ENCODE data around the gene BCL7C.
"Not testable (repeated sequence)": the region's sequence is repeated elsewhere in the genome, so short reads cannot be mapped to it uniquely, and the experiment has no call there.

Gene BCL7C

DNA sequence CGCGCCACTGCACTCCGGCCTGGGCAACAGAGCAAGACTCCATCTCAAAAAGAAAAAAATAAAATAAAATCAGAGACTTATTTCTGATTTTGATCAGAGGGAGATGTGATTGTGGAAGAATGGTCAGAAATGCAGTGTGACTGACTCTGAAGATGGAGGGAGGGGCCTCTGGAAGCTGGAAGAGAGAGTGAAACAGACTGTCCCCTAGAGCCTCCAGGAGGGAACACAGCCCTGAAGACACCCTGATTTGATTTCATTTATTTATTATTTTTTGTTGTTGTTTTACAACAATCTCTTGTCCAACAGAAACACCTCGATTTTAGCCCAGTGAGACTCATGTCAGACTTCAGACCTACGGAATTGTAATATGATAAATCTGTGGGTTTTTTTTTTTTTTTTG, 26.1 kb downstream of the BCL7C start:
- Histone ChIP-seq H3K9ac (ENCODE audit: low read depth, low read length, poor library complexity, severe bottlenecking) (no peak overlapping the region), H3K36me3 (ENCODE audit: insufficient read depth, low read length) (no peaks in the 10 kb centered on the region), H3K79me2 (ENCODE audit: insufficient read depth, low read length) (no peaks in the 10 kb centered on the region), H3K9me2 (replicated peaks; ENCODE audit: low read depth, low read length) (no peaks in the 10 kb centered on the region), H3K4me2 (ENCODE audit: low read depth, low read length, poor library complexity, severe bottlenecking) (no peak overlapping the region), H3K4me1 (ENCODE audit: insufficient read depth, low read length, poor library complexity, severe bottlenecking) (no peaks in the 10 kb centered on the region), H3K4me3 (ENCODE audit: low read length, poor library complexity, severe bottlenecking) (no peak overlapping the region), H4K20me1 (ENCODE audit: insufficient read depth, low read length, poor library complexity, severe bottlenecking) (no peaks in the 10 kb centered on the region), H3F3A (ENCODE audit: low read depth) (no peaks in the 10 kb centered on the region; the same call in 1 of the 2 replicates), H2AFZ (ENCODE audit: low read length) (no peak overlapping the region), H3K9me3 (ENCODE audit: insufficient read depth, low read depth, low read length) (no peaks in the 10 kb centered on the region), H3K27me3 (ENCODE audit: insufficient read depth, low read length, poor library complexity, severe bottlenecking) (no peaks in the 10 kb centered on the region)
- TF ChIP-seq, protein P1, sequence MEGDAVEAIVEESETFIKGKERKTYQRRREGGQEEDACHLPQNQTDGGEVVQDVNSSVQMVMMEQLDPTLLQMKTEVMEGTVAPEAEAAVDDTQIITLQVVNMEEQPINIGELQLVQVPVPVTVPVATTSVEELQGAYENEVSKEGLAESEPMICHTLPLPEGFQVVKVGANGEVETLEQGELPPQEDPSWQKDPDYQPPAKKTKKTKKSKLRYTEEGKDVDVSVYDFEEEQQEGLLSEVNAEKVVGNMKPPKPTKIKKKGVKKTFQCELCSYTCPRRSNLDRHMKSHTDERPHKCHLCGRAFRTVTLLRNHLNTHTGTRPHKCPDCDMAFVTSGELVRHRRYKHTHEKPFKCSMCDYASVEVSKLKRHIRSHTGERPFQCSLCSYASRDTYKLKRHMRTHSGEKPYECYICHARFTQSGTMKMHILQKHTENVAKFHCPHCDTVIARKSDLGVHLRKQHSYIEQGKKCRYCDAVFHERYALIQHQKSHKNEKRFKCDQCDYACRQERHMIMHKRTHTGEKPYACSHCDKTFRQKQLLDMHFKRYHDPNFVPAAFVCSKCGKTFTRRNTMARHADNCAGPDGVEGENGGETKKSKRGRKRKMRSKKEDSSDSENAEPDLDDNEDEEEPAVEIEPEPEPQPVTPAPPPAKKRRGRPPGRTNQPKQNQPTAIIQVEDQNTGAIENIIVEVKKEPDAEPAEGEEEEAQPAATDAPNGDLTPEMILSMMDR (conservative IDR thresholded peaks at IDR 0.05; ENCODE audit: low read length), result peak; percentile 38
- TF ChIP-seq EZH2phosphoT487 (IDR thresholded peaks at IDR 0.05; ENCODE audit: borderline replicate concordance), result no peak

DNA sequence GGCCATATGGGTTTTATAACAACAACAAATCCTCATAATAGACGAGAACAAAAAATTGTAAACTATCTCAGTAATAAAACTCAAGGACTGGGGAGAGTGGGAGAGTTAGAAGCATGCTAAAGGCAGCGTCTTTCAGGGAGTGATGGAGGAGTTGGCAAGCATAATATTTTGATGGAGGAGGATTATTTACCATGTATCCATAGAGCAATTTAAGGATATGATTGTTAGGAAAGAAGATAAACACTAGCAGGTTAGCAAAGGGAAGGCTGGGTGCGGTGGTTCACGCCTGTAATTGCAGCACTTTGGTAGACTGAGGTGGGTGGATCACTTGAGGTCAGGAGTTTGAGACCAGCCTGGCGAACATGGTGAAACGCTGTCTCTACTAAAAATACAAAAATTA, 27.8 kb downstream of the BCL7C start:
- Histone ChIP-seq H3K79me2 (ENCODE audit: insufficient read depth, low read length) (no peaks in the 10 kb centered on the region), H3K4me2 (ENCODE audit: low read depth, low read length, poor library complexity, severe bottlenecking) (no peak overlapping the region), H2AFZ (ENCODE audit: low read length) (no peak overlapping the region), H3K9me3 (ENCODE audit: insufficient read depth, low read depth, low read length) (no peaks in the 10 kb centered on the region), H4K20me1 (ENCODE audit: insufficient read depth, low read length, poor library complexity, severe bottlenecking) (no peaks in the 10 kb centered on the region), H3K4me3 (ENCODE audit: low read length, poor library complexity, severe bottlenecking) (no peak overlapping the region), H3K36me3 (ENCODE audit: insufficient read depth, low read length) (no peaks in the 10 kb centered on the region), H3F3A (ENCODE audit: low read depth) (no peaks in the 10 kb centered on the region), H3K4me1 (ENCODE audit: insufficient read depth, low read length, poor library complexity, severe bottlenecking) (no peaks in the 10 kb centered on the region), H3K27me3 (ENCODE audit: insufficient read depth, low read length, poor library complexity, severe bottlenecking) (no peaks in the 10 kb centered on the region), H3K9ac (ENCODE audit: low read depth, low read length, poor library complexity, severe bottlenecking) (no peak overlapping the region), H3K9me2 (replicated peaks; ENCODE audit: low read depth, low read length) (no peaks in the 10 kb centered on the region)
- no peak for TF ChIP-seq EZH2phosphoT487 (IDR thresholded peaks at IDR 0.05; ENCODE audit: borderline replicate concordance)
- TF ChIP-seq, protein P1 (conservative IDR thresholded peaks at IDR 0.05; ENCODE audit: low read length), result no peak

DNA sequence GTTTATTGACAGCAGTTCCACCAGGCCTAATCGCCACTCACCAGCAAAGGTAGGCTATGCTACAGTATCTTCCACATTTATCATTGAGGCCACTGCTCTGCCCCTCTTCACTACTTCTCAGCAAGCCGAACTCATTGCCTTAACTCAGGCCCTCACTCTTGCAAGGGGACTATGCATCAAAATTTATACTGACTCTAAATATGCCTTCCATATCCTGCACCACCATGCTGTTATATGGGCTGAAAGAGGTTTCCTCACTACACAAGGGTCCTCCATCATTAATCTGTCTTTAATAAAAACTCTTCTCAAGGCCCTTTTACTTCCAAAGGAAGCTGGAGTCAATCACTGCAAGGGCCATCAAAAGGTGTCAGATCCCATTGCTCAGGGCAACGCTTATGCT, 30.7 kb downstream of the BCL7C start:
- H3K79me2 ChIP-seq (ENCODE audit: insufficient read depth, low read length), result not testable (repeated sequence)

DNA sequence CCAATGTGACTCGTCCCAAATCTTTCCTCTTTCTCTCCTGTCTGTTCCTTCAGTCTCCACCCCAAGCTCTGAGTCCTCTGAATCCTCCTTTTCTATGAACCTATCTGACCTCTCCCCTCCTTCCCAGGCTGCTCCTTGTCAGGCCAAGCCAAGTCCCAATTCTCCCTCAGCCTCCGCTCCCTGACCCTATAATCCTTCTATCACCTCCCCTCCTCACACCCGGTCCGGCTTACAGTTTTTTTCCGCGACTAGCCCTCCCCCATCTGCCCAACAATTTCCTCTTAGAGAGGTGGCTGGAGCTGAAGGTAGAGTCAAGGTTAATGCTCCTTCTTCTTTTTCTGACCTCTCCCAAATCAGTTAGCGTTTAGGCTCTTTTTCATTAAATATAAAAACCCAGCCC, 33.1 kb downstream of the BCL7C start:
- not testable (repeated sequence) for H3K4me1 ChIP-seq (ENCODE audit: insufficient read depth, low read length, poor library complexity, severe bottlenecking); H3K9me3 ChIP-seq (ENCODE audit: insufficient read depth, low read depth, low read length); H3K4me2 ChIP-seq (ENCODE audit: low read depth, low read length, poor library complexity, severe bottlenecking); H3K9ac ChIP-seq (ENCODE audit: low read depth, low read length, poor library complexity, severe bottlenecking); H3F3A ChIP-seq (ENCODE audit: low read depth); H3K27me3 ChIP-seq (ENCODE audit: insufficient read depth, low read length, poor library complexity, severe bottlenecking); H2AFZ ChIP-seq (ENCODE audit: low read length); H3K9me2 ChIP-seq (replicated peaks; ENCODE audit: low read depth, low read length); H4K20me1 ChIP-seq (ENCODE audit: insufficient read depth, low read length, poor library complexity, severe bottlenecking); H3K36me3 ChIP-seq (ENCODE audit: insufficient read depth, low read length); H3K4me3 ChIP-seq (ENCODE audit: low read length, poor library complexity, severe bottlenecking); H3K79me2 ChIP-seq (ENCODE audit: insufficient read depth, low read length)

More for the DNA sequence above, 30.7 kb downstream of the BCL7C start:
- not testable (repeated sequence) for H3K9ac ChIP-seq (ENCODE audit: low read depth, low read length, poor library complexity, severe bottlenecking); H3K36me3 ChIP-seq (ENCODE audit: insufficient read depth, low read length); H2AFZ ChIP-seq (ENCODE audit: low read length); H3K4me3 ChIP-seq (ENCODE audit: low read length, poor library complexity, severe bottlenecking); H3K9me2 ChIP-seq (replicated peaks; ENCODE audit: low read depth, low read length); H3K9me3 ChIP-seq (ENCODE audit: insufficient read depth, low read depth, low read length); H4K20me1 ChIP-seq (ENCODE audit: insufficient read depth, low read length, poor library complexity, severe bottlenecking); H3K27me3 ChIP-seq (ENCODE audit: insufficient read depth, low read length, poor library complexity, severe bottlenecking); H3K4me2 ChIP-seq (ENCODE audit: low read depth, low read length, poor library complexity, severe bottlenecking); H3K4me1 ChIP-seq (ENCODE audit: insufficient read depth, low read length, poor library complexity, severe bottlenecking); H3F3A ChIP-seq (ENCODE audit: low read depth)

Data from Loucy (cell line).